Stimulated activated naive B cell treated with anti-CD40 and anti-IgM and Interleukin-4, amounts not matched to agents 10 μg/mL and 1 μg/mL and 100 μg/mL, for 72 hours (primary cell): ENCODE measurements around the gene RBM15B.

Experiments used
- ATAC-seq, 2 donors: fragments of 150-1000 bp; cut with Tn5 transposase; replicated peaks; 2 replicates each; pipeline ENCODE4 v1.10.0; 2021; ENCODE audit warnings: moderate library complexity in 1 of 2
- DNase-seq: peaks from one replicate; pipeline ENCODE4 v3.0.0; 2021
- H3K27ac Mint-ChIP-seq: one replicate; pipeline ENCODE4 v1.8.0; 2022; ENCODE audit warnings: mild to moderate bottlenecking, mixed read lengths
- H3K27me3 Mint-ChIP-seq, 2 donors: one replicate each; pipeline ENCODE4 v1.8.0; 2022; ENCODE audit warnings: mixed read lengths in 2 of 2
- H3K36me3 Mint-ChIP-seq, 2 donors: one replicate each; pipeline ENCODE4 v1.8.0; 2022; ENCODE audit warnings: mixed read lengths in 2 of 2, mild to moderate bottlenecking in 1 of 2
- H3K4me1 Mint-ChIP-seq, 2 donors: one replicate each; pipeline ENCODE4 v1.8.0; 2022; ENCODE audit warnings: mixed read lengths in 2 of 2, mild to moderate bottlenecking in 1 of 2
- H3K4me3 Mint-ChIP-seq, 2 donors: one replicate each; pipeline ENCODE4 v1.8.0; 2022; ENCODE audit warnings: mild to moderate bottlenecking in 2 of 2, mixed read lengths in 2 of 2, moderate library complexity in 1 of 2
- H3K9me3 Mint-ChIP-seq, 2 donors: one replicate each; pipeline ENCODE4 v1.8.0; 2022; ENCODE audit warnings: mixed read lengths in 2 of 2, mild to moderate bottlenecking in 1 of 2

RBM15B gene

GRCh38 chr3:51434110-51434509, 43.0 kb downstream of the RBM15B start:
- no peak overlapping the region for H3K4me3 Mint-ChIP-seq
- peaks cover 0 to 4% of the 10 kb centered on the region in 2 donors for H3K4me1 Mint-ChIP-seq
- DNase-seq: no peak
- no peaks in the 10 kb centered on the region for H3K9me3 Mint-ChIP-seq
- no peaks in the 10 kb centered on the region for H3K27me3 Mint-ChIP-seq
- H3K27ac Mint-ChIP-seq: no peak overlapping the region
- H3K36me3 Mint-ChIP-seq: peaks cover 25 to 38% of the 10 kb centered on the region in 2 donors
- ATAC-seq: no peak

DNA sequence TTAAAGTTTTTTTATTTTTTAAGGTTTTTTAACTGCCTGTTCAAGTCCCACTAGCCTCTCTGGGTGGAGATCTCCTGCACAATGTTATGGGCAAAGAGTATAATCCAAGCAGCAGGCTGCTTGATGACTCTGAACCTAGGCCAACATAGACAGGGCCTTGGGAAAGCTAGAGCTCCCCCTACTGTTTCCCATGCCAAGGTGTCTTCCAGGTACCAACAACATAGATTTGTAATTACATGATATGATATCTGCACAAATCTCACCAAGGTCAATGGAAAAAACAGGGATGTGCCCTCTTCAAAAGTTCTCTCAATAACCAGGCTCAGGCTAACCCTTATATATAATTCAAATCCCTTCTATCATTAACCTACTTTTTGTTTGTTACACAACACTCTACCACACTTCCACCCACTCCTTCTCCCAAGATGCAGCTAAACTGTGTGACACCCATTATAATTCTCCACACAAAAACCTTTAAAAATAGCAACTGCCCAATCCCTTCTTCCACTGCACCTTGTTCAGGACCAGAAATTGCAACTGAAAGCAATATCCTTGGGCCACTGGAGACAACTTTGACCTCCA, 43.8 kb downstream of the RBM15B start:
- no peak overlapping the region for H3K4me3 Mint-ChIP-seq
- H3K9me3 Mint-ChIP-seq: no peaks in the 10 kb centered on the region
- no peaks in the 10 kb centered on the region for H3K27me3 Mint-ChIP-seq
- DNase-seq: no peak
- peak; percentile 87 to 90 for ATAC-seq
- H3K27ac Mint-ChIP-seq: no peak overlapping the region
- peaks cover 0 to 4% of the 10 kb centered on the region in 2 donors for H3K4me1 Mint-ChIP-seq
- peaks cover 22 to 37% of the 10 kb centered on the region in 2 donors for H3K36me3 Mint-ChIP-seq

- ATAC-seq (no peak), DNase-seq (no peak)
- H3K27me3 Mint-ChIP-seq: no peaks in the 10 kb centered on the region
- peaks cover 22 to 47% of the 10 kb centered on the region in 2 donors for H3K36me3 Mint-ChIP-seq
- no peak overlapping the region for H3K4me3 Mint-ChIP-seq
- no peaks in the 10 kb centered on the region for H3K9me3 Mint-ChIP-seq
- H3K27ac Mint-ChIP-seq: no peak overlapping the region
- peaks cover 0 to 4% of the 10 kb centered on the region in 2 donors for H3K4me1 Mint-ChIP-seq
Measured at GRCh38 chr3:51436998-51437639, 46.0 kb downstream of the RBM15B start.

GRCh38 chr3:51441282-51442030, 50.4 kb downstream of the RBM15B start:
- ATAC-seq (no peak), DNase-seq (no peak)
- Mint-ChIP-seq H3K36me3 (peaks cover 20 to 37% of the 10 kb centered on the region in 2 donors), H3K4me1 (no peaks in the 10 kb centered on the region), H3K4me3 (no peak overlapping the region), H3K9me3 (no peaks in the 10 kb centered on the region), H3K27me3 (no peaks in the 10 kb centered on the region), H3K27ac (peak overlapping the region; percentile 60)

- Mint-ChIP-seq H3K27ac (peak overlapping the region; percentile 5), H3K4me1 (peaks cover 0 to 21% of the 10 kb centered on the region in 2 donors), H3K4me3 (no peak overlapping the region), H3K36me3 (peaks cover 35 to 47% of the 10 kb centered on the region in 2 donors), H3K9me3 (peaks cover 4 to 5% of the 10 kb centered on the region in 2 donors), H3K27me3 (no peaks in the 10 kb centered on the region)
- DNase-seq (no peak), ATAC-seq (no peak)
Measured at GRCh38 chr3:51445544-51446280, 54.6 kb downstream of the RBM15B start.
